PC-9 (cell line): ENCODE data around the gene ZNF512. TPM values are rescaled to one million over a fixed set of nuclear protein-coding genes. Genes with fewer than 3 reads are reported as not detected.
A peak's percentile ranks its signal among the peaks of the same experiment; 100 is the strongest.
"Not testable (repeated sequence)": the region's sequence is repeated elsewhere in the genome, so short reads cannot be mapped to it uniquely, and the experiment has no call there.

ENCODE experiments used
- BruUV-seq: library from RNA; stranded (reverse); fragments of 400-500 nt; replicated peaks from 2 replicates; lab custom pipeline; 2021; lab: Mats Ljungman, UMichigan
- CTCF ChIA-PET: fragments of 300-600 bp; sonication (Branson Sonifier 250); formaldehyde crosslinking; loops from one replicate; lab custom pipeline; 2022; ENCODE audit warnings: antibody characterized with exemption; lab: Charles Lee
- POLR2A ChIA-PET: fragments of 300-600 bp; sonication (Branson Sonifier 250); formaldehyde crosslinking; loops from one replicate; lab custom pipeline; 2022; ENCODE audit warnings: antibody characterized with exemption; ENCODE audit not compliant: unreplicated experiment; lab: Charles Lee
- DNase-seq, 2 experiments: peaks; one replicate each; pipeline versions ENCODE4 v3.0.0 to v3.0.0-alpha.2; 2015 to 2022; ENCODE audit warnings: mixed read lengths in 1 of 2
- H2AFZ ChIP-seq: fragments of 200-600 bp; sonication (generic); 2 replicates; pipeline ENCODE4 v1.8.1; 2017; ENCODE audit warnings: antibody characterized with exemption
- H3F3A ChIP-seq: fragments of 200-600 bp; sonication (generic); 2 replicates; pipeline ENCODE4 v1.8.1; 2017; ENCODE audit warnings: antibody characterized with exemption, mild to moderate bottlenecking, low read depth; ENCODE audit not compliant: insufficient read depth
- H3K27ac ChIP-seq: fragments of 200-600 bp; sonication (generic); 2 replicates; pipeline ENCODE4 v1.6.1; 2016; ENCODE audit warnings: mixed run types
- H3K27me3 ChIP-seq: fragments of 200-600 bp; sonication (generic); 2 replicates; pipeline ENCODE4 v1.6.1; 2016; ENCODE audit warnings: low read depth, mixed run types; ENCODE audit not compliant: insufficient read depth
- H3K36me3 ChIP-seq: fragments of 200-600 bp; sonication (generic); 2 replicates; pipeline ENCODE4 v1.6.1; 2016; ENCODE audit warnings: low read depth, mixed run types
- H3K4me1 ChIP-seq: fragments of 200-600 bp; sonication (generic); replicated peaks from 2 replicates; pipeline ENCODE4 v1.6.1; 2016; ENCODE audit warnings: mixed run types; ENCODE audit not compliant: insufficient read depth
- H3K4me2 ChIP-seq: fragments of 200-600 bp; sonication (generic); 2 replicates; pipeline ENCODE4 v1.6.1; 2017; ENCODE audit warnings: mixed run types
- H3K4me3 ChIP-seq: fragments of 200-600 bp; sonication (generic); 2 replicates; pipeline ENCODE4 v1.6.1; 2016; ENCODE audit warnings: mixed run types
- H3K79me2 ChIP-seq: fragments of 200-600 bp; sonication (generic); 2 replicates; pipeline ENCODE4 v1.6.1; 2017; ENCODE audit warnings: low read depth, mixed run types
- H3K9me2 ChIP-seq: fragments of 200-600 bp; sonication (generic); 2 replicates; pipeline ENCODE4 v1.8.1; 2017; ENCODE audit warnings: mild to moderate bottlenecking; ENCODE audit not compliant: insufficient read depth
- H3K9me3 ChIP-seq: fragments of 200-600 bp; sonication (generic); 2 replicates; pipeline ENCODE4 v1.8.1; 2016; ENCODE audit warnings: low read depth; ENCODE audit not compliant: insufficient read depth
- H4K20me1 ChIP-seq: fragments of 200-600 bp; sonication (generic); 2 replicates; pipeline ENCODE4 v1.8.1; 2017; ENCODE audit not compliant: insufficient read depth
- CTCF ChIP-seq: fragments of 200-600 bp; sonication (generic); conservative IDR thresholded peaks from 2 replicates; pipeline ENCODE4 v1.6.1; 2017; ENCODE audit warnings: mixed run types, antibody characterized with exemption, mild to moderate bottlenecking, moderate library complexity
- EZH2 ChIP-seq: fragments of 200-600 bp; sonication (generic); IDR thresholded peaks from 2 replicates; pipeline ENCODE4 v1.8.0; 2017; ENCODE audit warnings: antibody characterized with exemption, low read depth
- intact Hi-C: fragments of 100-400 bp; cut with micrococcal nuclease; formaldehyde crosslinking; loops from one replicate; pipeline ENCODE4 v1.10.0; 2022; ENCODE audit not compliant: unreplicated experiment
- total RNA-seq: library from RNA; stranded (reverse); gene quantifications from 2 replicates; pipeline ENCODE4 v1.2.3, GENCODE V29; 2021

ZNF512 gene
- total RNA-seq, 1 experiment from 2014 or later = 40.6 TPM

GRCh38 chr2:27551514-27551913 is 31.3 kb upstream of the ZNF512 start:
- Histone ChIP-seq H3K79me2 (no peaks in the 10 kb centered on the region), H3K27me3 (no peaks in the 10 kb centered on the region), H3K4me3 (no peak overlapping the region), H3K9me2 (no peaks in the 10 kb centered on the region), H3K4me2 (no peak overlapping the region), H3K9me3 (no peaks in the 10 kb centered on the region), H2AFZ (no peak overlapping the region), H3K36me3 (no peaks in the 10 kb centered on the region), H4K20me1 (no peaks in the 10 kb centered on the region), H3K27ac (no peak overlapping the region), H3F3A (no peaks in the 10 kb centered on the region), H3K4me1 (peaks cover 11% of the 10 kb centered on the region)
- intact Hi-C loops = no loop called here
- no TSS peak for BruUV-seq
- ChIA-PET CTCF (no interaction called here), POLR2A (no interaction called here)
- no peak for DNase-seq
- TF ChIP-seq EZH2 (no peak), CTCF (no peak)

- Histone ChIP-seq H3K27ac (no peak overlapping the region), H3F3A (no peaks in the 10 kb centered on the region), H3K4me1 (peaks cover 11% of the 10 kb centered on the region), H2AFZ (no peak overlapping the region), H3K9me3 (no peaks in the 10 kb centered on the region), H3K36me3 (no peaks in the 10 kb centered on the region), H3K27me3 (no peaks in the 10 kb centered on the region), H3K9me2 (no peaks in the 10 kb centered on the region), H4K20me1 (no peaks in the 10 kb centered on the region), H3K4me2 (peak overlapping the region; percentile 13), H3K79me2 (no peaks in the 10 kb centered on the region), H3K4me3 (no peak overlapping the region)
- intact Hi-C loops = no loop called here
- peak; percentile 8 to 67 for DNase-seq
- BruUV-seq = no TSS peak
- CTCF ChIA-PET = no interaction called here
- TF ChIP-seq EZH2 = no peak
- TF ChIP-seq CTCF = no peak
- POLR2A ChIA-PET = no interaction called here
These were observed 29.9 kb upstream of the ZNF512 start for GRCh38 chr2:27552941-27553340.

GRCh38 chr2:27554451-27554850 is 28.4 kb upstream of the ZNF512 start:
- BruUV-seq, intact Hi-C loops, H3K9me3 ChIP-seq, H3K27me3 ChIP-seq, DNase-seq, H4K20me1 ChIP-seq, H3K36me3 ChIP-seq, H3K79me2 ChIP-seq, H3K4me2 ChIP-seq, H2AFZ ChIP-seq, H3K27ac ChIP-seq, CTCF ChIA-PET, H3K9me2 ChIP-seq, H3K4me3 ChIP-seq, POLR2A ChIA-PET, H3F3A ChIP-seq: not testable (repeated sequence)
- H3K4me1 ChIP-seq = peaks cover 11% of the 10 kb centered on the region

- ChIA-PET POLR2A (interaction anchor here (0.6 kb wide), 1 partner anchor 68 kb away, joined by 6 read pairs; no protein-coding TSS in a partner anchor), CTCF (no interaction called here)
- no peaks in the 10 kb centered on the region for H3K36me3 ChIP-seq
- no peak overlapping the region for H2AFZ ChIP-seq
- intact Hi-C loops = no loop called here
- no TSS peak for BruUV-seq
- no peak overlapping the region for H3K27ac ChIP-seq
- H3K4me2 ChIP-seq = no peak overlapping the region
- TF ChIP-seq EZH2 = no peak
- no peak for TF ChIP-seq CTCF
- no peak overlapping the region for H3K4me3 ChIP-seq
- no peaks in the 10 kb centered on the region for H3K9me2 ChIP-seq
- H4K20me1 ChIP-seq = no peaks in the 10 kb centered on the region
- H3K27me3 ChIP-seq = no peaks in the 10 kb centered on the region
- no peak for DNase-seq
- H3K4me1 ChIP-seq = no peaks in the 10 kb centered on the region
- no peaks in the 10 kb centered on the region for H3K79me2 ChIP-seq
- no peaks in the 10 kb centered on the region for H3K9me3 ChIP-seq
- no peaks in the 10 kb centered on the region for H3F3A ChIP-seq
These were observed 23.6 kb upstream of the ZNF512 start for GRCh38 chr2:27559228-27559627.
